Neural progenitor cell (in vitro differentiated cells): ENCODE measurements around the gene TXNRD3.

ENCODE experiments used
- CTCF ChIP-seq: fragments of 200-600 bp; sonication (generic); IDR thresholded peaks from 2 replicates; pipeline ENCODE4 v1.5.1; 2017; ENCODE audit warnings: antibody characterized with exemption, mild to moderate bottlenecking
- EZH2 ChIP-seq: fragments of 200-600 bp; sonication (generic); IDR thresholded peaks from 2 replicates; pipeline ENCODE4 v1.6.1; 2017; ENCODE audit warnings: antibody characterized with exemption, mild to moderate bottlenecking, moderate library complexity

DNA sequence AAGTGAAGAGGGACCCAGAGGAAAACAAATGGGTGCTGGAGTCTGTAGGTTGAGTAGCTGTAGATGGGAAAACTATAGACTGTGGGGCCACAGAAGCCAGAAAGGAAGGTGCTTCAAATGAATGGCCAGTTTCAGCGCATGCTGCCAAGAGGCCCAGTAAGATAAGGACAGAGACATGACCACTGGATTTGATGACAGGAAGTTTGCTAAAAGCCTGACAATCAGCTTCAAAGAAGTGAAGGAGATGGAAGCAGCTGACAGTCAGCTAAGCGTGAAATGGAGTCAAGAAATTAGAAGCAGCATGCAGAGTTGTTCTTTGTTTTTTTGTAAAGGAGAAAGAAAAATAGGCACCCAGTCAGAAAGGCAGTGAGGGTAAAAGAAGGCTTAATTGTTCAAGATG, 24.9 kb downstream of the TXNRD3 start:
- TF ChIP-seq EZH2 (no peak), CTCF (no peak)
